Panc1 (cell line): ENCODE results near the gene RPS6KL1. TPM values are rescaled to one million over a fixed set of nuclear protein-coding genes. Genes with fewer than 3 reads are reported as not detected.

ENCODE experiments used
- ATAC-seq: fragments of 200-7000 bp; cut with Tn5 transposase; 2 replicates; pipeline ENCODE4 v1.9.1; 2020; ENCODE audit warnings: mild to moderate bottlenecking, moderate library complexity
- BruUV-seq: library from RNA; stranded (reverse); fragments of 400-500 nt; replicated peaks from 2 replicates; lab custom pipeline; 2021; lab: Mats Ljungman, UMichigan
- CTCF ChIA-PET: fragments of 300-600 bp; sonication (Branson Sonifier 250); formaldehyde crosslinking; loops from one replicate; lab custom pipeline; 2022; ENCODE audit warnings: antibody characterized with exemption; lab: Charles Lee
- POLR2A ChIA-PET: fragments of 300-600 bp; sonication (Branson Sonifier 250); formaldehyde crosslinking; loops from one replicate; lab custom pipeline; 2022; ENCODE audit warnings: antibody characterized with exemption; lab: Charles Lee
- DNase-seq: peaks from one replicate; pipeline ENCODE4 v3.0.0-alpha.2; 2010; ENCODE audit warnings: low read depth, low spot score
- H3K27ac ChIP-seq: 2 replicates; pipeline ENCODE4 v1.5.1; 2011; ENCODE audit warnings: mild to moderate bottlenecking, low read length, inconsistent platforms
- H3K27me3 ChIP-seq: fragments of 200-500 bp; sonication (Bioruptor generic); 2 replicates; pipeline ENCODE4 v1.6.0; 2014; ENCODE audit warnings: low read length, inconsistent platforms; ENCODE audit not compliant: control insufficient read depth, insufficient read depth
- H3K36me3 ChIP-seq: fragments of 200-500 bp; sonication (Bioruptor generic); 2 replicates; pipeline ENCODE4 v1.5.1; 2014; ENCODE audit warnings: inconsistent platforms, mild to moderate bottlenecking, low read length, moderate library complexity; ENCODE audit not compliant: control insufficient read depth, insufficient read depth
- H3K4me1 ChIP-seq: 2 replicates; pipeline ENCODE4 v1.5.1; 2011; ENCODE audit warnings: inconsistent platforms, mild to moderate bottlenecking, low read length, moderate library complexity; ENCODE audit not compliant: control insufficient read depth, insufficient read depth
- H3K4me3 ChIP-seq, 2 experiments: 2 replicates each; pipeline ENCODE4 v1.5.1; 2011 to 2012; ENCODE audit warnings: low read depth in 2 of 2, low read length in 2 of 2, mild to moderate bottlenecking in 2 of 2, inconsistent platforms in 1 of 2, moderate library complexity in 1 of 2
- H3K9me3 ChIP-seq: fragments of 200-500 bp; sonication (Bioruptor generic); 2 replicates; pipeline ENCODE4 v1.5.1; 2014; ENCODE audit warnings: low read depth, mild to moderate bottlenecking, inconsistent platforms, low read length, moderate library complexity; ENCODE audit not compliant: control insufficient read depth, insufficient read depth
- POLR2AphosphoS5 ChIP-seq: IDR thresholded peaks from 2 replicates; pipeline ENCODE4 v1.6.1; 2012; ENCODE audit warnings: mild to moderate bottlenecking, low read depth, low read length, moderate library complexity
- SIN3A ChIP-seq: IDR thresholded peaks from 2 replicates; pipeline ENCODE4 v1.6.1; 2012; ENCODE audit warnings: low read depth, mild to moderate bottlenecking, low read length, moderate library complexity, borderline replicate concordance; ENCODE audit not compliant: insufficient read depth
- TCF7L2 ChIP-seq: IDR thresholded peaks from 2 replicates; pipeline ENCODE4 v1.6.1; 2011; ENCODE audit warnings: mild to moderate bottlenecking, low read depth, low read length, inconsistent platforms
- in situ Hi-C: cut with HindIII; loops from 2 replicates; pipeline ENCODE4 v1.10.0; 2016; ENCODE audit warnings: low sequenced_read_pairs, low pct_unique_long_range_greater_than_20kb
- intact Hi-C: fragments of 100-400 bp; cut with micrococcal nuclease; formaldehyde crosslinking; loops from one replicate; pipeline ENCODE4 v1.10.0; 2022; ENCODE audit not compliant: unreplicated experiment
- total RNA-seq: library from RNA; stranded (reverse); gene quantifications from one replicate; pipeline ENCODE4 v1.2.1, GENCODE V29; 2021; ENCODE audit not compliant: unreplicated experiment
- TF ChIP-seq, protein P1 (sequence below), 2 experiments: IDR thresholded peaks; 2 replicates each; pipeline ENCODE4 v1.6.1; 2011 to 2012; ENCODE audit warnings: low read depth in 2 of 2, control low read depth in 1 of 2, low read length in 1 of 2, mild to moderate bottlenecking in 1 of 2, moderate library complexity in 1 of 2; ENCODE audit not compliant: insufficient read depth in 1 of 2
- TF ChIP-seq, protein P2 (sequence below): fragments of 450-650 bp; IDR thresholded peaks from 2 replicates; pipeline ENCODE4 v1.5.1; 2017; ENCODE audit warnings: mild to moderate bottlenecking

The RPS6KL1 gene
- total RNA-seq, 1 experiment from 2014 or later: 14.9 TPM

DNA sequence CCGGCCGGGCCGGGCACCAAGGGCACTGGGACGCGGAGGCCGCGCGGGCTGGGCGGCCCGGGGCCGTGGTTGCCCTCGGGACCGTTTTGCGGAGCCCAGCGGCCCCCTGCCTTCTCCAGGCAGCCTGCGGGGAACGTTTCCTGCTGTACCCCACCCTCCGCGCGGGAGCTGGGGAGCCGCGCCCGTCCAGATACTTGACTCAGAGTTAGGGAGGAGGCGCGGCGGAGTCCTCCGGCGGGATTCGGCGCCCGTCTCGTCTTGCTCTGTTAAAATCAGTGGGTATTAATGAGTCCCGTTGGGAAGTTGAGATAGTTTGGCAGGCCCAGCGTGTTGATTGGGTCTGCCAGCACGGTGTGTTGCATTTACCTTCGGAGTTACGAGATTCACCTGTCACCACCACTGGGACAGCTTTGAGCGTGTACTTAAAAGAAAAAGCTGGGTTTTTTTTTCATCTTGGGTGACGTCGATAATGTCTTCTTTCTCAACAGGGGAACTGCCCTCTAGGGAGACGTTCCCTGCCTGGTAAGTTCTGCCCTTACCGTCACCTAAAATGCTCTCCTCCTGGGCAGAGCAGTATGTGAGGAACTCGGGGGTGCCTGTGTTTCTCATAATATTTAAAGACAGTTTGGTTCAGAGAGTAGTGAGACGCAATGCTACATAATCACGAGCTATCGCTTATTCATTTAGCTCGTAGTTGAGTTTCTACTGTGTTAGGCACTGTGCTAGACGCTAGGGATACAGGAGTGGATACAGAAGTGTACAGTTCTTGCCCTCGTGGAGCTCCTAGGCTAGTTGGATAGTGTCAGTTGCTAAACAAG lies 40.7 kb downstream of the RPS6KL1 start:
- CTCF ChIA-PET: no interaction called here
- intact Hi-C loops (no loop called here), in situ Hi-C loops (no loop called here)
- no TSS peak for BruUV-seq
- ATAC-seq (peak; percentile 64), DNase-seq (no peak)
- peaks cover 15% of the 10 kb centered on the region for H3K4me1 ChIP-seq
- H3K4me3 ChIP-seq: peak overlapping the region; percentile 91 to 97
- no peaks in the 10 kb centered on the region for H3K27me3 ChIP-seq
- no peaks in the 10 kb centered on the region for H3K9me3 ChIP-seq
- TF ChIP-seq, protein P1, sequence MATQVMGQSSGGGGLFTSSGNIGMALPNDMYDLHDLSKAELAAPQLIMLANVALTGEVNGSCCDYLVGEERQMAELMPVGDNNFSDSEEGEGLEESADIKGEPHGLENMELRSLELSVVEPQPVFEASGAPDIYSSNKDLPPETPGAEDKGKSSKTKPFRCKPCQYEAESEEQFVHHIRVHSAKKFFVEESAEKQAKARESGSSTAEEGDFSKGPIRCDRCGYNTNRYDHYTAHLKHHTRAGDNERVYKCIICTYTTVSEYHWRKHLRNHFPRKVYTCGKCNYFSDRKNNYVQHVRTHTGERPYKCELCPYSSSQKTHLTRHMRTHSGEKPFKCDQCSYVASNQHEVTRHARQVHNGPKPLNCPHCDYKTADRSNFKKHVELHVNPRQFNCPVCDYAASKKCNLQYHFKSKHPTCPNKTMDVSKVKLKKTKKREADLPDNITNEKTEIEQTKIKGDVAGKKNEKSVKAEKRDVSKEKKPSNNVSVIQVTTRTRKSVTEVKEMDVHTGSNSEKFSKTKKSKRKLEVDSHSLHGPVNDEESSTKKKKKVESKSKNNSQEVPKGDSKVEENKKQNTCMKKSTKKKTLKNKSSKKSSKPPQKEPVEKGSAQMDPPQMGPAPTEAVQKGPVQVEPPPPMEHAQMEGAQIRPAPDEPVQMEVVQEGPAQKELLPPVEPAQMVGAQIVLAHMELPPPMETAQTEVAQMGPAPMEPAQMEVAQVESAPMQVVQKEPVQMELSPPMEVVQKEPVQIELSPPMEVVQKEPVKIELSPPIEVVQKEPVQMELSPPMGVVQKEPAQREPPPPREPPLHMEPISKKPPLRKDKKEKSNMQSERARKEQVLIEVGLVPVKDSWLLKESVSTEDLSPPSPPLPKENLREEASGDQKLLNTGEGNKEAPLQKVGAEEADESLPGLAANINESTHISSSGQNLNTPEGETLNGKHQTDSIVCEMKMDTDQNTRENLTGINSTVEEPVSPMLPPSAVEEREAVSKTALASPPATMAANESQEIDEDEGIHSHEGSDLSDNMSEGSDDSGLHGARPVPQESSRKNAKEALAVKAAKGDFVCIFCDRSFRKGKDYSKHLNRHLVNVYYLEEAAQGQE (IDR thresholded peaks at IDR 0.05; ENCODE audit: insufficient read depth in 1 of 2, low read depth in 2 of 2, low read length in 1 of 2): no peak
- TF ChIP-seq, protein P2, sequence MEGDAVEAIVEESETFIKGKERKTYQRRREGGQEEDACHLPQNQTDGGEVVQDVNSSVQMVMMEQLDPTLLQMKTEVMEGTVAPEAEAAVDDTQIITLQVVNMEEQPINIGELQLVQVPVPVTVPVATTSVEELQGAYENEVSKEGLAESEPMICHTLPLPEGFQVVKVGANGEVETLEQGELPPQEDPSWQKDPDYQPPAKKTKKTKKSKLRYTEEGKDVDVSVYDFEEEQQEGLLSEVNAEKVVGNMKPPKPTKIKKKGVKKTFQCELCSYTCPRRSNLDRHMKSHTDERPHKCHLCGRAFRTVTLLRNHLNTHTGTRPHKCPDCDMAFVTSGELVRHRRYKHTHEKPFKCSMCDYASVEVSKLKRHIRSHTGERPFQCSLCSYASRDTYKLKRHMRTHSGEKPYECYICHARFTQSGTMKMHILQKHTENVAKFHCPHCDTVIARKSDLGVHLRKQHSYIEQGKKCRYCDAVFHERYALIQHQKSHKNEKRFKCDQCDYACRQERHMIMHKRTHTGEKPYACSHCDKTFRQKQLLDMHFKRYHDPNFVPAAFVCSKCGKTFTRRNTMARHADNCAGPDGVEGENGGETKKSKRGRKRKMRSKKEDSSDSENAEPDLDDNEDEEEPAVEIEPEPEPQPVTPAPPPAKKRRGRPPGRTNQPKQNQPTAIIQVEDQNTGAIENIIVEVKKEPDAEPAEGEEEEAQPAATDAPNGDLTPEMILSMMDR: no peak
- no peak for TF ChIP-seq TCF7L2
- no peak for TF ChIP-seq POLR2AphosphoS5
- no peak for TF ChIP-seq SIN3A
- POLR2A ChIA-PET: interaction anchor here (0.6 kb wide), 1 partner anchor 15 kb away, joined by 9 read pairs; no protein-coding TSS in a partner anchor
- peak overlapping the region; percentile 81 for H3K27ac ChIP-seq
- peaks cover 2% of the 10 kb centered on the region for H3K36me3 ChIP-seq

DNA sequence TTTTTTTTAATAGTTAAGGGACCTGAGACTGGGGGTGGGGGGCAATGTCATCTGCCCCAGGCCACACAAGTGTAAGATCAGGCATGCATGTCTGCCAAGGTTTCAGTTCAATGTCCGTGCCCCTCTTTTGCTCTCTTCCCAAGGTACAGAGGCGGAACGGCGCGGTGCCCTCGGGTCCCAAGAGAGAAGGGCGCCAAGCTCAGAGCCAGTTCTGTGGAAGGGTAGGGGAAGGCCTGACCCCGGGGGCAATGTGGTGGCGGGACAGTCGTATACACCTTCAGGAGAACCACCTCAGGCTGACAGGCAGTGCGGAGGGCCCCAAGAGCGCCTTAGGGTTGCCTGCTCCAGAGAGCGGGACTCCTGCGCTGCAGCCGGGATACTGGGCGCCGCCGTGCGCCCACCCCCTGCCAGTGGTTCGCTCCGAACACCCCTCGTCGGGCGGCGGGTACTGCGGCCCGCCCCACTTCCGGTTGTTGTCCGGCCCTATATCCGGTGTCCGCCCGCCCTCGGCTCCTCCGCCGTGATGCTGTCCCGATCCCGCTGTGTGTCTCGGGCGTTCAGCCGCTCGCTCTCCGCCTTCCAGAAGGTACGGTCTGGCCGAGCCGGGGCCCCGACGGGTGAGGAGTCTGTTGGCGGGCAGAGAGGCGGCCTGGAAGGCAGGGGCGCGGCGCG lies 41.5 kb downstream of the RPS6KL1 start, which contains the start of gene DLST:
DLST (plus strand) TSS at position 486 of the 672 bp plus-strand sequence; CDS start at position 524, 38 bp downstream.
- peak within 1 kb of the TSS; percentile 93 for H3K27ac ChIP-seq
- DNase-seq: no peak

More for the DNA sequence above, 41.5 kb downstream of the RPS6KL1 start, which contains the start of gene DLST:
- in situ Hi-C loops: no loop called here
- no TSS peak for BruUV-seq
- ChIA-PET CTCF (no interaction called here), POLR2A (no interaction called here)
- peak; percentile 87 for TF ChIP-seq POLR2AphosphoS5
- TF ChIP-seq, protein P2: no peak
- 0 out of 2 replicates have a peak, but pooled peaks have one; percentile 51 for TF ChIP-seq TCF7L2
- TF ChIP-seq SIN3A: 0 out of 2 replicates have a peak, but pooled peaks have one; percentile 72
- TF ChIP-seq, protein P1 (IDR thresholded peaks at IDR 0.05; ENCODE audit: insufficient read depth in 1 of 2, low read depth in 2 of 2, low read length in 1 of 2): no peak
- intact Hi-C loops: no loop called here
- Histone ChIP-seq H3K27me3 (no peaks in the 10 kb centered on the region), H3K4me1 (peaks cover 15% of the 10 kb centered on the region), H3K9me3 (no peaks in the 10 kb centered on the region), H3K36me3 (peaks cover 2% of the 10 kb centered on the region), H3K4me3 (peak within 1 kb of the TSS; percentile 91 to 97)
- peak; percentile 99 for ATAC-seq
